Hepatocyte (in vitro differentiated cells): ENCODE data around the gene PIGQ.

Experiments used
- CTCF ChIP-seq: fragments of 200-600 bp; sonication (generic); IDR thresholded peaks from 2 replicates; pipeline ENCODE4 v1.5.1; 2016; ENCODE audit warnings: antibody characterized with exemption, mild to moderate bottlenecking; ENCODE audit not compliant: poor library complexity
- EZH2 ChIP-seq: fragments of 200-600 bp; sonication (generic); IDR thresholded peaks from 2 replicates; pipeline ENCODE4 v1.6.1; 2016; ENCODE audit warnings: antibody characterized with exemption, mild to moderate bottlenecking, borderline replicate concordance

GRCh38 chr16:583470-583814 lies 13.7 kb downstream of the PIGQ start:
- TF ChIP-seq CTCF = no peak
- no peak for TF ChIP-seq EZH2
